ENCODE results near the gene LRRC41.
"Not testable (repeated sequence)": the region's sequence is repeated elsewhere in the genome, so short reads cannot be mapped to it uniquely, and the experiment has no call there.

The LRRC41 gene, protein sequence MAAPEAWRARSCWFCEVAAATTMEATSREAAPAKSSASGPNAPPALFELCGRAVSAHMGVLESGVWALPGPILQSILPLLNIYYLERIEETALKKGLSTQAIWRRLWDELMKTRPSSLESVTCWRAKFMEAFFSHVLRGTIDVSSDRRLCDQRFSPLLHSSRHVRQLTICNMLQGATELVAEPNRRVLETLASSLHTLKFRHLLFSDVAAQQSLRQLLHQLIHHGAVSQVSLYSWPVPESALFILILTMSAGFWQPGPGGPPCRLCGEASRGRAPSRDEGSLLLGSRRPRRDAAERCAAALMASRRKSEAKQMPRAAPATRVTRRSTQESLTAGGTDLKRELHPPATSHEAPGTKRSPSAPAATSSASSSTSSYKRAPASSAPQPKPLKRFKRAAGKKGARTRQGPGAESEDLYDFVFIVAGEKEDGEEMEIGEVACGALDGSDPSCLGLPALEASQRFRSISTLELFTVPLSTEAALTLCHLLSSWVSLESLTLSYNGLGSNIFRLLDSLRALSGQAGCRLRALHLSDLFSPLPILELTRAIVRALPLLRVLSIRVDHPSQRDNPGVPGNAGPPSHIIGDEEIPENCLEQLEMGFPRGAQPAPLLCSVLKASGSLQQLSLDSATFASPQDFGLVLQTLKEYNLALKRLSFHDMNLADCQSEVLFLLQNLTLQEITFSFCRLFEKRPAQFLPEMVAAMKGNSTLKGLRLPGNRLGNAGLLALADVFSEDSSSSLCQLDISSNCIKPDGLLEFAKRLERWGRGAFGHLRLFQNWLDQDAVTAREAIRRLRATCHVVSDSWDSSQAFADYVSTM
- total RNA-seq, result 36.8 to 46.2 reads per million in 2 donors

DNA sequence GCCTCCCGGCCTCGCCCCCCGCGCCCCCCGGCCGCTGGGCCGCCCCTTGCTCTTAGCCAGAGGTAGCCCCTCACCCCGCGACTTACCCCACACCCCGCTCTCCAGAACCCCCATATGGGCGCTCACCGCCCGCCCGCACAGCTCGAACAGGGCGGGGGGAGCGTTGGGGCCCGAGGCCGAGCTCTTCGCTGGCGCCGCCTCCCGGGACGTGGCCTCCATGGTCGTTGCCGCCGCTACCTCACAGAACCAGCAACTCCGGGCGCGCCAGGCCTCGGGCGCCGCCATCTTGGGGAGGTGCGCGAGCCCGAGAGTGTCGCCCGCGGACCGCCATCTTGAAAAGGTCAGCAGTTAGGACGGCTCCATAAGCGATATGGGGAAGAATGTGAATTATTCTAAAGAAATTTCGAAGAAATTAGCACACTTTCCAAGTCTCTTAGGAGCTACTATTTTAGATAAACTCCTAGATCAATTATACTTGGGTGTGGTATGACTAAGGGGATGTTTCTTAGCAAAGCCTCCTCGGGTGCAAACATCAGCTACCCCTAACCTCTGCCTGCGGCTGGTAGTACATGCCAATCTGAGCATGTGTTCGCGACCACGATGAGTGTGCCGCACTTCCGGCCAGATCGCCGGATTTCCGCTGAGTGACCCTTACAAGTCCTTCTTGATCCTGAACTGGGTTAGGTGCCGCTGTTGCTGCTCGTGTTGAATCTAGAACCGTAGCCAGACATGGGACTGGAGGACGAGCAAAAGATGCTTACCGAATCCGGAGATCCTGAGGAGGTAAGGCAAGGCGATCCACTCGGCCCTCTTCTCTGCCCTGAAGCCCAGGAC lies at the start of gene LRRC41, which contains the start of gene UQCRH:
LRRC41 (minus strand) TSS at position 579 of the 834 bp plus-strand sequence; CDS start at position 285, 294 bp downstream.
UQCRH (plus strand) TSS at position 661 of the 834 bp plus-strand sequence; CDS start at position 730, 69 bp downstream.
- peak; percentile 85 to 96 (median 89) for DNase-seq

DNA sequence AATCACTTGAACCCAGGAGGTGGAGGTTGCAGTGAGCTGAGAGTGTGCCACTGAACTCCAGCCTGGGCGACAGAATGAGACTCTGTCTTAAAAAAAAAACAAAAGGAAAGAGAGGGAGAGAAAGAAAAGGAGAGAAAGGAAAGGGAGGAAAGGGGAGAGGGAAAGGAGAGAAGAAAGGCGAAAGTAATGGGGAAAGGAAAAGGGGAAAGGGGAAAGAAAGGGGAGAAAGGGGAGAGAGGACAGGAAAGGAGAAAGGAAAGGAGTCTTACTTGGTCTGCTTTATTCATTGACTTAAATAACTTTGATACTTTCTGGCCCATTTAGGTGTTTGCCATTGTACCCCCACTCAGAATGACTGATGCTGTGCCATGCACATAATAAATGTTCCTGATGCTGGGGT lies 48.9 kb upstream of the LRRC41 start:
- no peak for DNase-seq

DNA sequence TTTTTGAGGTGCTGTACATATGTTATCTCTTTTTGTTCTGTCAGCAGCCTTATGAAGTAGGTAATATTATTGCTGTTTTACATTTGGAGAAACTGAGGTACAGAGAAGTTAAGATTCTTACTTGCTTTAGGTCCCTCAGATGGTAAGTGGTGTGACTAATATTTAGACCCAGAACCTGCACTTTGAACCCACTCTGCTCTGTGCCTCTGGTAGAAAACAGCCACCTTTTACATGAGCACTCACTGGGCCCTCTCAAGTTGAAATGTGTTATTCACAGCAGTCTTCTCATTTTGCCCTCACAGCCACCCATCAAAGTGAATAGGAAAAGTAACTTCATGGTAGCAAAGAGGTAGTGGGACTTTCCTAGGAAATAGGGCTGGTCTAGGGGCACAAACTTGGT lies 41.9 kb upstream of the LRRC41 start:
- no peak for DNase-seq

DNA sequence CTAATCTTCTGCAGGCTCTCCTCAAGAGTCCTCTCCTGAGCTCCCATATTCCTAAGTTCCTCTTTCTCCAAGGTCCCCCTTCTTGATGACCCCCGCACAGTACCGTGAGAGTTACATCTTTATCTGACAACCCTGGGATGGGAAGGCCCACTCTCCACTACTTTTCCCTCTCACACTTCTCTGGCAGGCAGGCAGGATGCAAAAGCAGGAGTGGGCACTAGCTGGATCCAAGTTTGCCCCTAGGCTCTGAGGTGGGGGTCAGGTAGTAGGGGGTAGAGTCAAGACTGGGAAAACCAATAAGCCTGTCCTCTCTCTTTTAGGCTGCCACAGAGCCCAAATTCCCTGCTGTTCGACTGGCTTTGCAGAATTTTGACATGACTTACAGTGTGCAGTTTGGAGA lies 41.1 kb upstream of the LRRC41 start:
- DNase-seq, result no peak

DNA sequence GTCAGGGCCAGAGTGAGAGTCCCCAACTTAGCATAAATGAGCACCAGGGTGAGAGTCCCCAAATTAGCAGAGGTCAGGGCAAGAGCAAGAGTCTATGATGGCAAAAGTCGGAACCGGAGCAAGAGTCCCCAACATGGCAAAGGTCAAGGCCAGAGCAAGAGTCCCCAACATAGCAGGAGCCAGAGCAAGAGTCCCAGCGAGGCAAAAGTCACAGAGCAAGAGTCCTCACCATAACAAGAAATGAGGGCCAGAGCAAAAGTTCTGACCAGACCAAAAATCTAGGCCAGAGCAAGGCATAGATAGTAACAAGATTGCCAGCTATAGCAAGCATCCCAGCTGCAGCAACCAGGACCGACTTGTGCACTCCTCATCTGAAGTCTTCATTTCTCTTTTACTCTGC lies 40.3 kb upstream of the LRRC41 start:
- DNase-seq, result no peak

DNA sequence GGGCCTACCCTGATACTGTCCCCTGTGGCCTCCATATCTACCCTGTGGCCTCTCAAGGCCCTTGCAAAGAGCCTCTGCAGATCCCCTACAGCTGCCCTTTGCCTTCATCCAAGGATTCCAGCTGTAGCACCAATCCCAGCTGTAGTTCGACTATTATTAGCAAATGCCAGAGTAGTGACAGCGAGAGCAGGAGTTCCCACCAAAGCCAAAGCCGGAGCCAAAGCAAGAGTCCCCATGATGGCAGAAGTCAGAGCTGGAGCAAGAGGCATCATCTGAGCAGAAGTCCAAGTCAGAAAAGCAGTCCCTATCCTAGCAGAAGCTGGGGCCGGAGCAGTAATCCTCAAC lies 39.9 kb upstream of the LRRC41 start:
- DNase-seq, result no peak

DNA sequence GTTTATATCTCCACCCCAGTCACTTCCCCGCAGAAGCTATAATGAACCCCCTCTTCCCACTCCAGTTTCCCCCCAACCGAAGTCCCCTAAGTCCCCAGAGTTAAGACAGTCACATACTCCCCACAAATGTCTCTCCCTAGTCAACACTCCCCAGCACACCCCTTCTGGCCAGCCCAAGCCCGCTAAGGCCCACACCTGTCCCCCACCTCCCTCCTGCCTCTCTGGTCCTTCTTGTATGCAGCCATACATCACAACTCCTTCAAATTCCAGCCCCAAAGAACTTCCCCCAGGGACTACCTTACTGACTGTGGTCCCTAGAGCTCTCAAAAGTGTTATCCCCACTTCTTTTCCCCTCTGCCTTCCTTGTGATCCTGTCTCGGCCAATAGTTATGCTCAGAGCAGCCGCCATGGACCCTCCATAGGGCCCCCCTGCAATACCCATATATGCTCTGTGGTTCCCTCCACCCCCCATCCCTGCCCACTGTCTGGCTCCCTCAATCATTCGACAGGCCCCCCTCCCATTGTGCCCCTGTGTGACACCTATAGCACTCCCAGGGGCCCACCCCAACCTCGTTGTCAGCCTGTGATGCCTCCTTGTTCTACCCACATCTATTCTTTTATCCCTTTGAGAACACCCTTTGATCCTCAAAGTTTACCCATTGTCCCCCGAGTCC lies 39.4 kb upstream of the LRRC41 start:
- DNase-seq, result no peak

DNA sequence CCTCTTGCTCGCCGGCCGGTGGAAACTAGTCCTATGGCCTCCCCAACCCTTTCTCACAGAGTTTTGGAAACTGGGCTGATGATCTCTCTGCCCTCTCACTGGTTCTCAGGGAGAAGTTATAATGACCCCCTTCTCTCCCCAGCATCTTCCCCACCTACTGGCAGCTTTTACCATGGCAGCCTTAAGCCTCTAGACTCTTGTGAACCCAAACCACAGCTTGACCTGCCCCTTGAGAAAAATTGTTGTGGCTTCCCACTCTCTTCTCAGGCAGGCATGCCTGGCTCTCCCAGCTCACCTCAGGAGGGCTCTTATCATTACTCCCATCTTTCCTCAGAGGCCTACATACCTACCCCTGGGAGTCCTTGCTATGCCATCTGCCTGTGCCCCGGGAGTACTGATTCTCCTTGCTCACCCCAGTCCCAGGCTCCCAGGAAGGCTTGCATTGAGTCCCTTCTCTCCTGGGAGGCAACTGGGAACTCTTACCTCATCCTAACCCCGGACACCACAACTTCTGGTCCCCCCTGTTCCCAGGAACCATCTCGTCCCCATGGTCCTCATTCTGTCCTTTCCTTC lies 38.8 kb upstream of the LRRC41 start:
- DNase-seq, result peak in 1 of 5 experiments; percentile 33

DNA sequence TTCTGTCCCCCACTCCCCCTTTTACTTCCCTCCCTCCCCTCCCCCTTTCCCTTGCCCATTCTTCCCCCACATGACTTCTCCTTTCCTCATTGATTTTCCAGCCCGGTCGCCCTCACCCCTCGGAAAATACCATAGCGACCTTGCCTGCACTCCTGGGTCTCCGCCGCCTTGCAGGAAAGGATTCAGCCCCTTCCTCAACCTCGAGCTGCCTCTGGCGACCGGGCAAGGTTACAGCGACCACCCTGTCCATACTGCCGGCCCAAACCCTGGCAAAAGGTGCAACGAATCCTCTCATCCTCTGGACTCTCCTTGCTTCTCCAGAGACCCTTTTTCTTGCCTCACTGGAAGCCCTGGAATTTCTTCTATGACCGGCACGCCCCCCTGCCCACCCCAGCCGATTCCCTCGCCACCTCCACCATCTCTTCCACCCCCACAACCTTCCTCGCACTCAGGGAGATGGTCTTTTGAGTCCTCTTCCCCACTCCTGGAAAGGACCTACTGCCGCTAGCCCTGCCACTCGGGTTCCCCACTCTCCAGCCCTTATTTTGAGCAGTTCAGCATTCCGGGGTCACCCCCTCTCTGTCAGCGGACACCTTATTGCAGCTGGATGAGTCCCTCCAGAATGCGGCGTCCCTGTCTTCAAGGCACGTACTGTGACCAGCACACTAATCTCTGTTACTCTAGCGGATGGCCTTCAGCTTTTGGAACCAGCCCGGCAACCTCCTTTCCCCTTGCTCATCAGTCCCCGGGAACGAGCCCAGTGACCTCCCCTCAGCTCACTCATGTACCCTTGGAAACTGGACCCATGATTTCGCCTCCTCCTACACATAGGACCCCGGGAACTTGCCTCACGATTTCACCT lies 38.0 kb upstream of the LRRC41 start:
- no peak for DNase-seq

DNA sequence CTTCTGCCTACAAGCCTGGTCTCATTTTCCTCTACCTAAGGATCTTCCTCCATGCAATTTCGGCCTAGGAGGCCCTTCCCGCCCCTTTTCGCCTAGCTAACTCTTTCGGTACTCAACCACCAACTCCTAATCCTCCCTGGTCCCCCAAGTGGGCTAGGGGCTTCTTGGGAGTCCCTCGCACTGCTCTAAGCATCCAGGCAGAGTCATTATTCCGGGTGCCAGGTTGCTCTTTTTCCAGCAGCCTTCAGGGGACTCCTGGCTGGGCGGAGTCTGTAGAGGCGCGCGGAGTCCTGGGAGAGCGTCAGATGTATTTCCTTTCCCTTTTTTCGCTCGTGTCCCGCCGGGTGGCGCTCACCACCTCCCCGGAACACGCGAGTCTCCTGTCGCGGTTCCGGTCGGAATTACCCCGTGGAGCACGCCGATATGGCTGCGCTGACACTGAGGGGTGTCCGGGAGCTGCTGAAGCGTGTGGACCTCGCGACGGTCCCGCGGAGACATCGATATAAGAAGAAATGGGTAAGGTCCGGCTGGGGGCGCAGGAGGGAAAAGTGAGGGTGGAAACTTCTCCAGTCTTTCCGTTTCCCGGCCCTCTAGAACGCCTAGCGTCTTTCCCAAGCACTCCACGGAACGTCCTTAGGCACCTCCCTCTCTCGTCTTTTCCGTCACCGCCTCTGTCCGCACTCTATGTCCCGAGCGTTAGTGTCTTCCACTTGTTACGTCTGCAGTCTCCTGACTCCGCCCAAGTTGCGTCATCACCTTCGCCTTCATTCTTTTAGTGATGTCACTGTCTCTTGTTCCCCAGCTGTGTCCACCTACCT lies 37.2 kb upstream of the LRRC41 start, which contains the start of gene NSUN4:
NSUN4 (plus strand) TSS at position 404 of the 818 bp plus-strand sequence; CDS start at position 424, 20 bp downstream.
- peak; percentile 64 to 92 (median 83) for DNase-seq

DNA sequence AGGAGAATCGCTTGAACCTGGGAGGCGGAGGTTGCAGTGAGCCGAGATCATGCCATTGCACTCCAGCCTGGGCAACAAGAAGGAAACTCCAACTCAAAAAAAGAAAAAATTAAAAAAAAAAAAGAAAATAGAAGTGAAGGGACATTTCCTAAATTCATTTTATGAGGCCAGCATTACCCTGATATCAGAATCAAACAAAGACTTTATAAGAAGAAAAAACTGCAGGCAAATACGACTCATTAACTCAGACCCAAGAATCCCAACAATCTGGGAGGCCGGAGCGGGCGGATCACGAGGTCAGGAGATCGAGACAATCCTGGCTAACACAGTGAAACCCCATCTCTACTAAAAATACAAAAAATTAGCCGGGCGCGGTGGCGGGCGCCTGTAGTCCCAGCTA lies 34.0 kb upstream of the LRRC41 start:
- not testable (repeated sequence) for DNase-seq

DNA sequence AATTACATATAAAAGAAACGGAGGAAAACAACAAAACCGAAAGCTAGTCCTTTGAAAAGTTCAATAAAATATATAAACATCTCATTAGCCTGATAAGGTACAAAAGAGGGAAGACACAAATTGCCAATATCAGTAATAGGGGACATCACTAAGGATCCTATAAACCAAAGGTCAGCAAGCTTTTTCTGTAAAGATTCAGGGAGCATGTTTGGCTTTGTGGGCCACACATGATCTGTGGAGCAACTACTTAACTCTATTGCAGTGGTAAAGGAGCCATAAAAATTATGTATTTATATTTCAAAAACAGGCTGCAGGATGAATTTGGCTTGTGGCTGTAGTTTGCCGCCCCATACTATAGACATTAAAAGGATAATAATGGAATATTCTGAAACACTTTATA lies 31.7 kb upstream of the LRRC41 start:
- DNase-seq, result no peak

DNA sequence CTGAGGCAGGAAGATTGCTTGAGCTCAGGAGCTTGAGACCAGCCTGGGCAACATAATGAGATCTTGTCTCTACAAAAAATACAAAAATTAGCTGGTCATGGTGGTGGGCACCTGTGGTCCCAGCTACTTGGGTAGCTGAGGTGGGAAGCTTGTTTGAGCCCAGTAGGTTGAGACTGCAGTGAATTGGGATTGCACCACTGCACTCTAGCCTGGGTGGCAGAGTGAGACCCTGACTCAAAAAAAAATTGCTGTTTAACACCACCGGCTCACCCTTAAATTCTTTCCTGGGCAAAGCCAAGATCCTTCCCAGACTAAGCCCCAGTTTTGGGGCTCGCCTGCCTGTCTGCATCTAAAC lies 30.6 kb upstream of the LRRC41 start:
- DNase-seq, result no peak

DNA sequence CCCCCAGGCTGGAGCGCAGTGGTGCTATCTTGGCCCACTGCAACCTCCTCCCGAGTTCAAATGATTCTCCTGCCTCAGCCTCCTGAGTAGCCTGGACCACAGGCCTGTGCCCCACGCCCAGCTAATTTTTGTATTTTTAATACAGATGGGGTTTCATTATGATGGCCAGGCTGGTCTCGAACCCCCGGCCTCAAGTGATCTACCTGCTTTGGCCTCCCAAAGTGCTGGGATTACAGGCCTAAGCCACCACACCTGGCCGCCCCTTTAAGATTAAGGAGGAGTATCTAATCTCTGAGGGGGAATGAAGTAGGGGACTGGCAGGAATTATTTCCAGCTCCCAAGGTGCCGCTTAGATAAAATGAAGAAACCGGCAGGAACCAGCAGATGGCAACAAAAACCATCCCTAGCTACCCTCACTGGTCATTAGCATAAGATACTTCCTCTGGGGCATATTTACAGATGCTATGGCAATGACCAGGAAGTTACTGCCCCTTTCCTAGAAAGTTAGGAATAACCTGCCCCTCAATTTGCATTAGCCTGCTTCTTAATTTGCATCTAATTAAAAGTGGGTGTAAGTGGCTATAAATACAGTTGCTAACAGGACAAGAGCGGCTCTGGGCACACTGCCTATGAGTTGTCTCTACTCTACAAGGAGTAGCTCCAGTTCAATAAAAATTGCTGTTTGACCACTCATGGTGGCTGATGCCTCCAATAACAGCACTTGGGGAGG lies 30.0 kb upstream of the LRRC41 start:
- DNase-seq, result no peak

DNA sequence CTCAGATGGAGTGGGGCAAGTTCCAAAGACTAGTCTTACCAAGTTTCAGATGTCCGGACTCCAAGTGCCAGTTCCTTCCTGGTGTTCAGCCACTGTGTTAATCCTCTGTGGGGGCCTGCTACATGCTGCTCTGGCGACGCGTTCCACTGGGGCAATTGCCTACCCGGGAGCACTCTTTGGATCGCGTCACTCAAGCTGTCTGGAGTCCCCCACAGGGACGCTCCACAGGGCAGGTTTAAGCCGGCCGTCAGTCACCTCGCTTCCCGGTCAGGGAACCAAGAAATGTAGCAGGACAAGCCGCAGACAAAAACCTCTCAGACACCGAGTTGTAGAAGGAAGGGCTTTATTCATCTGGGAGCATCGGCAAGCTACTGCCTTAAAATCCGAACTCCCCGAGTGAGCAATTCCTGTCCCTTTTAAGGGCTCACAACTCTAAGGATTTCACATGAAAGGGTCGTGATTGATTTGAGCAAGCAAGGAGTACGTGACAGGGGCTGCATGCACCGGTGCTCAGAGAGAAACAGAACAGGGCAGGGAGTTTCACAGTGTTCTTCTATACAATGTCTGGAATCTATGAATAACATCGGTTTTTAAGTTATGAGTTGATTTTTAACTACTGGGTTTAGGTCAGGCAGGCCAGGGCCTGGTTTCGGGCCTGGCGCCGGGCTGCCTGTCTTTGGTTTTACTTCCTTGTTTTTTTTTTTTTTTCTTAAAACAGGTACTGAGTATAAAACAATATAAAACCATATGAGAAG lies 28.5 kb upstream of the LRRC41 start:
- DNase-seq, result not testable (repeated sequence)

DNA sequence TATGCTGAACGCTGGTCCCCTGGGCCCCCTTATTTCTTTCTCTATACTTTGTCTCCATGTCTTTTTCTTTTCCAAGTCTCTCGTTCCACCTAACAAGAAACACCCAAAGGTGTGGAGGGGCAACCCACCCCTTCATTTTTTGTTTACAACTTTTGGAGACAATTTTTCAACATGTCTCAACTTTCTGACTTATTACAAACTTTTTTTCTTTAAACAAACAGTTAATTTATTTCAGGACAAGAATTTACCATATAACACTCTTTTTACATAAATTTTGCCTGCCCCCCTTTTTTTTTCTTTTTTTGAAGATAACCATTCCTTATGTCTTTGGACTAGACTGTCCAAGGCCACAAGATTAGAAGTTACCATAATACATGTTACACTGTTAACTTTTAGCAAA lies 27.0 kb upstream of the LRRC41 start:
- DNase-seq, result not testable (repeated sequence)

DNA sequence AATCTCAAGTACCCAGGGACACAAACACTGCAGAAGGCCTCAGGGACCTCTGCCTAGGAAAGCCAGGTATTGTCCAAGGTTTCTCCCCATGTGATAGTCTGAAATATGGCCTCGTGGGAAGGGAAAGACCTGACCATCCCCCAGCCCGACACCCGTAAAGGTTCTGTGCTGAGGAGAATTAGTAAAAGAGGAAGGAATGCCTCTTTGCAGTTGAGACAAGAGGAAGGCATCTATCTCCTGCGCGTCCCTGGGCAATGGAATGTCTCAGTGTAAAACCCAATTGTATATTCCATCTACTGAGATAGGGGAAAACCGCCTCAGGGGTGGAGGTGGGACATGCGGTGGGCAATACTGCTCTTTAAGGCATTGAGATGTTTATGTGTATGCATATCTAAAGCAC lies 26.4 kb upstream of the LRRC41 start:
- DNase-seq, result not testable (repeated sequence)

DNA sequence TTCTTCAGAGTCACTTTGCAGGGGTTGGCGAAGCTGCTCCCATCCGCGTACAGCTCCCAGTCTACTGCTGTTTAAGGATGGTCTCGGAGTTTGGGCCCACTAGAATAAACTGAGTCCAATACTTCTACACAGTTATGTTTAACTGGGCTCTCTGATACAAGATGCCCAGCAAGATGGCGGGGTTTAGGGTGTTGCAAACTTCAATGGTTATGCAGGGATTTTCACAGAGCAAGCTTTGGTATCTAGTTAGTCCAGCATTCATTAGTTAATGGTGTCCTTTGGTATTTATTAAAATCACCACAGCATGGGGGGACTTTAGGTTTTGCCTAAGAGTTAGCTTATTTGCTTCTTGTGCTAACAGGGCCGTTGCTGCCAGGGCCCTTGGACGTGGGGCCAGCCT lies 24.8 kb upstream of the LRRC41 start:
- DNase-seq, result not testable (repeated sequence)
